ENCODE data around the gene KPTN.

The KPTN gene

GRCh38 chr19:47464675-47465419 lies 19.2 kb downstream of the KPTN start:
- DNase-seq (ENCODE audit: extremely low read depth, low read depth), result no peak
- TF ChIP-seq CTCF (IDR thresholded peaks at IDR 0.05; ENCODE audit: low read depth, low read length), result no peak

GRCh38 chr19:47461876-47462275 lies 22.1 kb downstream of the KPTN start:
- no peak for TF ChIP-seq CTCF (IDR thresholded peaks at IDR 0.05; ENCODE audit: low read depth, low read length)
- DNase-seq (ENCODE audit: extremely low read depth, low read depth), result no peak

GRCh38 chr19:47459477-47459876 lies 24.5 kb downstream of the KPTN start:
- no peak for TF ChIP-seq CTCF (IDR thresholded peaks at IDR 0.05; ENCODE audit: low read depth, low read length)
- no peak for DNase-seq (ENCODE audit: extremely low read depth, low read depth)

- DNase-seq (ENCODE audit: extremely low read depth, low read depth), result no peak
- TF ChIP-seq CTCF (IDR thresholded peaks at IDR 0.05; ENCODE audit: low read depth, low read length), result no peak
Observed at GRCh38 chr19:47458672-47459071, 25.3 kb downstream of the KPTN start.

- no peak for TF ChIP-seq CTCF (IDR thresholded peaks at IDR 0.05; ENCODE audit: low read depth, low read length)
- DNase-seq (ENCODE audit: extremely low read depth, low read depth), result no peak
Observed at GRCh38 chr19:47456721-47457474, 27.1 kb downstream of the KPTN start.

- TF ChIP-seq CTCF (IDR thresholded peaks at IDR 0.05; ENCODE audit: low read depth, low read length), result no peak
- no peak for DNase-seq (ENCODE audit: extremely low read depth, low read depth)
Observed at GRCh38 chr19:47450478-47450877, 33.5 kb downstream of the KPTN start.

GRCh38 chr19:47448360-47448727 lies 35.7 kb downstream of the KPTN start:
- no peak for TF ChIP-seq CTCF (IDR thresholded peaks at IDR 0.05; ENCODE audit: low read depth, low read length)
- no peak for DNase-seq (ENCODE audit: extremely low read depth, low read depth)

Measured in AG09319 (cell line).